Left ventricle myocardium inferior (tissue), 1 donor: ENCODE results near the gene MCCC2. TPM values are rescaled to one million over a fixed set of nuclear protein-coding genes. Genes with fewer than 3 reads are reported as not detected.

ENCODE experiments used
- DNase-seq: peaks from one replicate; pipeline ENCODE4 v3.0.0-alpha.2; 2020
- H3K27ac ChIP-seq: fragments of 200-600 bp; replicated peaks from 2 replicates; pipeline ENCODE4 v1.8.0; 2021
- H3K27me3 ChIP-seq: fragments of 200-600 bp; 2 replicates; pipeline ENCODE4 v1.8.0; 2021; ENCODE audit warnings: low read depth
- H3K36me3 ChIP-seq: fragments of 200-600 bp; 2 replicates; pipeline ENCODE4 v1.8.0; 2021
- H3K4me1 ChIP-seq: fragments of 200-600 bp; 2 replicates; pipeline ENCODE4 v1.8.0; 2021
- H3K4me3 ChIP-seq: fragments of 200-600 bp; 2 replicates; pipeline ENCODE4 v1.8.0; 2021; ENCODE audit warnings: mild to moderate bottlenecking, moderate library complexity
- H3K9me3 ChIP-seq: fragments of 200-600 bp; replicated peaks from 2 replicates; pipeline ENCODE4 v1.8.0; 2021
- intact Hi-C: fragments of 100-400 bp; cut with micrococcal nuclease; formaldehyde crosslinking; loops from one replicate; pipeline ENCODE4 v1.11.0; 2022
- total RNA-seq: library from RNA; stranded (reverse); fragmentation: NEBNext Ultra II Directional; extraction: Animal tissue kit (Norgen Biotek cat#: 25700); gene quantifications from one replicate; pipeline ENCODE4 v1.2.1, GENCODE V29; 2021
- TF ChIP-seq, protein P1 (sequence below): fragments of 200-600 bp; IDR thresholded peaks from 2 replicates; pipeline ENCODE4 v1.8.0; 2021; ENCODE audit warnings: antibody characterized with exemption, mild to moderate bottlenecking, borderline replicate concordance
- donor health status: DM: no; HTN: yes; CAD: no; lungs with severe emphysema.

The MCCC2 gene
- total RNA-seq, 1 donor from 2014 or later, result 154 TPM

DNA sequence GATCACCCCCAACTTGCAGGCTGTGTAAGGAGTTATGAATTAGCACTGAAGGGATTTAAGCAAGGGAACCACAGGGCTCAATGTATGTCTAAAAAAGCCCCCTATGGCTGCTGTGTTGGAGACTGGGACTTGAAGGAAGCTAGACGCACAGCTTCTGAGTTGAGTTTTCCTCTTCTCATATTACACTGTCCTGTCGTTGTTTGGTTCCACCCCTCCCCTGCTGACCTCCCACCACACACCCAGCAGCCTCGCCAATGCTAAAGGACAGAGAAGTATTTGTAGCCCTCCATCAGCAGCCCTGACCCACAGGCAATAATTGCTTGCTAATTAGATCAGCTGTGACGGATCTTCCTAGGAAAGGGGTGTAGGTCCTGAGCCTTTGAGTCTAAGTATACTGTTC is 116.8 kb downstream of the MCCC2 start:
- intact Hi-C loops, result no loop called here
- H3K27ac ChIP-seq, result no peak overlapping the region
- TF ChIP-seq, protein P1, sequence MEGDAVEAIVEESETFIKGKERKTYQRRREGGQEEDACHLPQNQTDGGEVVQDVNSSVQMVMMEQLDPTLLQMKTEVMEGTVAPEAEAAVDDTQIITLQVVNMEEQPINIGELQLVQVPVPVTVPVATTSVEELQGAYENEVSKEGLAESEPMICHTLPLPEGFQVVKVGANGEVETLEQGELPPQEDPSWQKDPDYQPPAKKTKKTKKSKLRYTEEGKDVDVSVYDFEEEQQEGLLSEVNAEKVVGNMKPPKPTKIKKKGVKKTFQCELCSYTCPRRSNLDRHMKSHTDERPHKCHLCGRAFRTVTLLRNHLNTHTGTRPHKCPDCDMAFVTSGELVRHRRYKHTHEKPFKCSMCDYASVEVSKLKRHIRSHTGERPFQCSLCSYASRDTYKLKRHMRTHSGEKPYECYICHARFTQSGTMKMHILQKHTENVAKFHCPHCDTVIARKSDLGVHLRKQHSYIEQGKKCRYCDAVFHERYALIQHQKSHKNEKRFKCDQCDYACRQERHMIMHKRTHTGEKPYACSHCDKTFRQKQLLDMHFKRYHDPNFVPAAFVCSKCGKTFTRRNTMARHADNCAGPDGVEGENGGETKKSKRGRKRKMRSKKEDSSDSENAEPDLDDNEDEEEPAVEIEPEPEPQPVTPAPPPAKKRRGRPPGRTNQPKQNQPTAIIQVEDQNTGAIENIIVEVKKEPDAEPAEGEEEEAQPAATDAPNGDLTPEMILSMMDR, result no peak

DNA sequence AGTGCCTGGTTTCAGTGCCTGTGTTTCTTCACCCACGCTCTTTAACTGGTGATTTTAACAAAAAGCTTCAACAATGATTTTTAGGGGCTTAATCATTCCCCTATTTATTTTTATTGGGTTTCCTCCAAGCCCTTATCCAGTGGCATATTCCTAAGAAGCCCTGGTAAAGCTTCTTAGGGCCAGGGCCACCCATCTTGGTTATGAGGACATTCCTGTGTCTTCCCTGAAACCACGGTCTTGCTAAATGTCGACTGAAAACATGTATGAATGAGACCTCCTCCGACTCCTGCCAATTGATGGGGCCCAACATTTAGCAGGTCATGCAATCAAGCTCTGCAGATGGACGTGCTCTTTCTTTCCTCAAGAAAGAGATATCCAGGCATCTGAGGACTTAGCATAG is 118.3 kb downstream of the MCCC2 start:
- no peaks in the 10 kb centered on the region for H3K9me3 ChIP-seq
- no peaks in the 10 kb centered on the region for H3K36me3 ChIP-seq
- H3K27ac ChIP-seq, result no peak overlapping the region
- no peaks in the 10 kb centered on the region for H3K4me1 ChIP-seq
- H3K27me3 ChIP-seq, result peaks cover 62% of the 10 kb centered on the region
- DNase-seq, result no peak
- H3K4me3 ChIP-seq, result no peak overlapping the region
- intact Hi-C loops, result no loop called here
- TF ChIP-seq, protein P1, result no peak

More for the DNA sequence above, 116.8 kb downstream of the MCCC2 start:
- Histone ChIP-seq H3K4me3 (no peak overlapping the region), H3K27me3 (peaks cover 58% of the 10 kb centered on the region), H3K9me3 (no peaks in the 10 kb centered on the region), H3K4me1 (no peaks in the 10 kb centered on the region), H3K36me3 (no peaks in the 10 kb centered on the region)
- DNase-seq, result no peak

DNA sequence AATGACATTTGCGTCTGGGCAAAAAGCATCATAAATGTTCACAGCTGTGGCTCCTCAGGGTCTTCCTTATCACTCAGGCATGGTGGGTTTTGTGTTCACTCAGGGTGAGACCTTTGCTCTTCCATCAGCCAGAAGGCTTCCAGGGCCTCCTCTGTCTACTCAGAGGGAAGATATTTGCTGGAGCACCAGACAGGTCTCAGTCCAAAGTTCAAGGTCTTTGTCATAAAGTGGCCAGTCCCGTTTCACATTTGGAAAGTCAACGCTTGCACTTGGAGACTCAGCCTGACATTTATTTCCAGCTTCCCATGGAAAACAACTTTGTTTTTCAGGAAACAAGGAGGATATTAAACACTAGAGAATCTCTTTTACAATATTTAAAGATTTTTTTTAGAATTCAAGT is 119.8 kb downstream of the MCCC2 start:
- H3K4me1 ChIP-seq, result no peaks in the 10 kb centered on the region
- TF ChIP-seq, protein P1, result no peak
- no peaks in the 10 kb centered on the region for H3K9me3 ChIP-seq
- H3K36me3 ChIP-seq, result no peaks in the 10 kb centered on the region
- no peak for DNase-seq
- H3K27me3 ChIP-seq, result peaks cover 62% of the 10 kb centered on the region
- intact Hi-C loops, result no loop called here
- no peak overlapping the region for H3K4me3 ChIP-seq
- H3K27ac ChIP-seq, result no peak overlapping the region

Other genes starting within 250 kb of the MCCC2 start
- 15.1 TPM for gene BDP1, start 131.7 kb upstream of the MCCC2 start, total RNA-seq
- not detected for gene CARTPT, start 131.9 kb downstream of the MCCC2 start, total RNA-seq